NCI-H510A (cell line): Measurements from ENCODE around the gene TTL.
"Not testable (repeated sequence)": the region's sequence is repeated elsewhere in the genome, so short reads cannot be mapped to it uniquely, and the experiment has no call there.

Source experiments
- DNase-seq: peaks from one replicate; lab custom pipeline; 2025; lab: John Stamatoyannopoulos, UW

Gene TTL

DNA sequence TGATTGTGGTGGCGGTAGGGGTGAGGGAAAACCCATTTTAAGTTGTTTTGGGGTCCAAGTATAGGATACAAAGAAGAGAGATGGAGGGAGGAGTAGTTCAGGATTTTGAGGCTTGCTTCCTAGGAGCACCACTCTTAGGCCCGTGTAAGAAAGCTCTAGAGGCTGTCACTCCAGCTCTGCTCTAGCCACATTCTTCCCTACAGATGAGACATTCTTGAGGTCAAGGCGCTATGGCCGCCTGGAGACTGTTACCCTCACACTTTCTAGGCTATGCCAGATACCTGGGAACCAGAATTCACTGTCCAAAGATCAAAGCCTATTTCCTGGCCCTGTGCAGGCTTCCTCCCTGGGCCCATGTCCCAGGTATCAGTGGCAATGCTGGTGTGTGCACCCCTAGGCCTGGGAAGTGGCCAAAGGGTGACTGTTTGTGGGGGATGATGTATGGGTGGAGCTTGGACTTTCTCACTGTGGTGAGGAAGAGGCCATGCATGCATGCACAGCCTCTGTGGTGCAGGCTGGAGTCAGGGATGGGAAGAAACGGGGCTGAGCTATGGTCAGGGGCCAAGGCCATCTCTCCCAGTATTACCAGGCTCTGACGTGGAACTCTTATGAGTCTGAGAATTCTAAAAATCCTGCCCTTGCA lies 7.0 kb upstream of the TTL start:
- DNase-seq, result no peak

DNA sequence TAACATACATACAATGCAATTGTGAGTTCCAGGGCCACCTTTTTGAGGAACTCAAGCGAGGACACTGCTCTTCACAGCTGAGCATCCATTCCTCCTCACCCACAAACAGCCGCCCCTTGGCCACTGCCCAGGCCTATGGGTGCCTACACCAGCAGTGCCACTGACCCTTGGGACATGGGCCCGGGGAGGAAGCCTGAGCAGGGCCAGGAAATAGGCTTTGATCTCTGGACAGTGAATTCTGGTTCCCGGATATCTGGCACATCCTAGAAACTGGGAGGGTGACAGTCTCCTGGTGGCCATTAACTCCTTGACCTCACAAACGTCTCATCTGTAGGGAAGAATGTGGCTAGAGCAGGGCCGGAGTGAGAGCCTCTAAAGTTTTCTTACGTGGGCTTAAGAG lies 5.5 kb upstream of the TTL start:
- DNase-seq, result no peak

DNA sequence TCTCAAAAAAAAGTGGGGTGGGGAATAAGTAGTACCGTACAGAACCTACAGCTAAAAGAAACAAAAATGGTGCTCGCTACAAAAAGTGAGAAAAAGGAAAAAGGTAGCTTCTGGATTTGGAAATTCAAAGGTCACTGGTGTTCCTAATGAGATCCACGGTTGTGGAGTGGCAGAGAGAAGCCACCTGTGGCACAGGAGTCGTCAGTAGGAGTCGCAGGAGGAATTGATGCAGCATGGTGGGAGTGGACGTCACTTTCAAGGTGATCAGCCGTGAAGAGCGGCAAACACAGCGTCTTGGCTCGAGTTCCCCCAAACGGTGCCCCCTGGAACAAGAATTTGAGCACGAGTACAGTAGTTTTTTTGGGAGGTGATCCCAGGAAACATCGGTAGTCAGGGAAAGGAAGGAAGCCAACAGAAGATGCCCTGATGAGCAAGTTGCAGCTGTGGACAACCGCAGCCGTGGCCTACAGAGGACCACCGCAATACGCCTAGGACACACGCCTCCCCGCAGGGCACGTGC lies 1.4 kb upstream of the TTL start:
- no peak for DNase-seq

DNA sequence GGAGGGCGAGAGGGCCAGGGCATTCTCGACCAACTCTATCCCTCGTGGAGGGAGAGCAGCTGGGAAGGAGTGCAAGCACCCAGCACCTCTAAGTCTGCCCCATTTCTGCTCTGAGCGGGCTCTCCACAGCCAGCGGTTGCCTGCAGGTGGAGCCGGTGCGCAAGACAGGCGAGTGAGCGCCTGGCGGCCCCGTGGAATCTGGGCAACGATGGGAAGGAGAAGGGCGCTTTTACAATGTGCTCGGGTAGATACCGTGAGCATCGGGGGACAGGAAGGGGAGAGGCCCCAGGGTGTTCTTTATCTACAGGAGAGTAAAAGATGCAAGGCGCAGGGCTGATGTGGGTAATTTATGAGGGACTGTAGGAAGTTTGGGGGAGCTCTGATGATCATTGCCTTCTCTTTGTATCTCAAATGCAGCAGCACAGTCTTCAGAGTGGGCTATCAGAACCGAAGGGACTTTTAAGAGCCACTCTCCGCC lies 867 bp upstream of the TTL start:
- DNase-seq, result peak; percentile 69

DNA sequence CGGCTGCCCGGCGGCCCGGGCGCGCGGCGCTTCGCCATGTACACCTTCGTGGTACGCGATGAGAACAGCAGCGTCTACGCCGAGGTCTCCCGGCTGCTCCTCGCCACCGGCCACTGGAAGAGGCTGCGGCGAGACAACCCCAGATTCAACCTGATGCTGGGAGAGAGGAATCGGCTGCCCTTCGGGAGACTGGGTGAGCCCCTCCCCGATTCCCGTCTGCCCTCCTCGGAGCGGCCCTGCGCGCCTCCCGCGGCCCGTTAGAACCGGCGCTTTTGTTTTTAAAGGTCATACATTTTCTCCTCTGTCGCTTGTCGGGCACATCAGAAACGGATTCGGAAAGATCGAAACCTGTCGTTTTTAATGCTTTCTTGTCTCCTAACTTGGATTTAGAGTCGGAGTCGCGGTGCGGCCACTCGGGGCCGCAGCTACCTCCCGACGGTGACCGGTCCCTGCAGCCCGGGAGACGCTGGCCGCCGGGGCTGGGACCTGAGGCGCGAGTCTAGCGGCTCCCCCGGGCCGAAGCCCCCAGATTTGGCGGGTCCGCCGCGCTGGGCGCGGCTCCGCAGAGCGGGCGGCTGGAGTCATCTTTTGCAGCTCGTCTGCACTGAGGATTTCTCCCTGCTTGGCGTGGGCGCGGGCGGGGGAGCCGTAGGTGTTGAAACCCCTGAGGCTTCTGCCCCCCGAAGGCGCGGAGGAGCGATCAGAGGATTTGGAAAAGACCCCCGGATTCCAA lies 519 bp downstream of the TTL start:
- no peak for DNase-seq

DNA sequence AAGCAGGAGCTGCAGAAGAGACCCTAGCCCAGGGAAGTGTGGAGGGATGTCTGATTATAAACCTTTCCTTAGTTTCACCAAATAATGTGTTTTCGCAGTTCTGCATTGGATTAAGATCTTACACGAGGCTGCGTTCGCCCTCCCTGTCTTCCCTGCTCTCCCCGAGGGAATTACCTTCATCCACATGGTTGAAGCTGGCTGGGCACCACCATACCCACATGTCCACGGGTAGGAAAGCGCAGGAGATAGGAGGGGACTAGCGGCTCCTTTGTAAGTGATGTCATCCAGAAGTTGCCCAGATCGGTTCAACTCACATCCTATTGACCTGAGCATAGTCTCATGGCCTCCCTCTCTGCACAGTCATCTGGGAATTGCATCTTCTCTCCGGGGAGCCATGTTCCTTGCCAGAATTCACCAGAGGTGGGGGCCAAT lies 1.1 kb downstream of the TTL start:
- DNase-seq, result peak; percentile 36

DNA sequence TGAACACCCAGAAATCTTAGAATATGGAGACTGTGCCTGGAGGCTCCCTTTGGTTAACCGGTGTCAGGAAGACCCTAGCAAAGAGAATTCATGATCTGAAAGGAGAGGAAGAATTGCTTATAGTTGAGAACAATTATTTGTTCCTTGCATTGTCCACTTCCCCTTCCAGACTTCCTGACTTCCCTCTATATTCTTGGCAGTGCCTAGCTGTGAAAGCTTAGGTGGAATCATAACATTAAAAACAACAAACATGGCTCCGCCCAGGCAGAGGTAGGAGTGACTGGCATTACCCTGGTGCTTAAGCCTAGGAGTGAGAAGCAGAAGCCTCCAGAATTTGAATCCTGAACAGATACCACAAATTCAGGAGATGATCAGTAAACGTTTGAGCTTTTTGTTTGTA lies 1.9 kb downstream of the TTL start:
- DNase-seq, result no peak

DNA sequence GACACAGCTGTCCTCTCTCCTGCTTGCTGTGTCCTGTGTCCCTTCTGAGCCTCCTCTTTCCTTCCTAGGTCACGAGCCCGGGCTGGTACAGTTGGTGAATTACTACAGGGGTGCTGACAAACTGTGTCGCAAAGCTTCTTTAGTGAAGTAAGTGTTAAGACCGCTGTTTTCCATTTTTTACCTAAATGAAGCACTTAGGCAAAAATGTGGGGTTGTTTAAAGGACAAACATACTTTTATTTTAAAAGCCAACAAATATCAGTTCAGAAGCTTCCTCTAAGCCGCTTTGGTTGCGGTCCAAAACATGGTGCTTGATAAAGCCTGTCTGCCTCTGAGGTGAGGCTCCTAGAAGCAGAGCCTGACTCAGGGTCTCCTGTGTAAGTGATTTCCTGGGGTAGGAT lies 3.9 kb downstream of the TTL start:
- DNase-seq, result no peak

DNA sequence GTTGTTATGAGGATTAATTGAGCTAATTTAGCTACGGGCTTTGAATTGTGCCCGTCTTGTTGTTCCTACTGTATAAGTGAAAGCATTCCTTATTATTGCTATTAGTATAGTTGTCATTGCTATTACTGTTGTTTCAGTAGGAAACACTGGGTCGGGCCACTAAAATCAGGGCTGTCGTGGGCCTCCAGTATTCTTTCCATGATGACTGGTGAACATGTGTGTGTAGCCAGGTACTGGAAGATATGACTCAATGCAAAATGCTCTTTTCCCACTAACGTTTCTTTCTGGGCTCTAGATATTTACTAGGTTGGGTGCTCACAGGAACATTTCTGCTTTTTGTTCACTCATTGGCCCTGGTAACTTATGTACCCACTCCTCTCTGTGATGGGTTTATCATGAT lies 4.9 kb downstream of the TTL start:
- no peak for DNase-seq

DNA sequence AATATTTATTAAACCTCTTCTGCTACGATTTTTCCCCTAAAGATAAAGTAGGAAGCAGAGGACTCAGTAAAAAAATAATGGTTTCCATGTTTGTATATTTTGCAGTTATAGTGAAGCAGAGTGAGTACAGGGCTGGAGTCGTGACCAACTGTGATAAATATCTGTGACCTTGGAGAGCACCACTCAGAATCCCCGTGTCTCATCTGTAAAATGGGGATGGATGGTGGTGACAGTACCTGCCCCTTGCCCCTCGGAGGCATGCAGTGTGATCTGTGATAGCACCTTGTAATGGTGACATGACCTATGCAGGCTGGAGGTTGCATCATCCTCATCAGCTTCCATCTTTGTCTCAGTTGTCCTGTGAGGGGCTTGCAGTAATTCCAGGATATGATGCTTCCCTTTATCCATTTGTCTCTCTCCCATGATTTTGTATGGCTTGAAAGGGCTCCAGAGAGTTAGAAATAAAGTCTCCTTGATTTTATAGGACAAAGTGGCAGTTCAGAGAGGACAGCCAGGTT lies 5.5 kb downstream of the TTL start:
- DNase-seq, result no peak

DNA sequence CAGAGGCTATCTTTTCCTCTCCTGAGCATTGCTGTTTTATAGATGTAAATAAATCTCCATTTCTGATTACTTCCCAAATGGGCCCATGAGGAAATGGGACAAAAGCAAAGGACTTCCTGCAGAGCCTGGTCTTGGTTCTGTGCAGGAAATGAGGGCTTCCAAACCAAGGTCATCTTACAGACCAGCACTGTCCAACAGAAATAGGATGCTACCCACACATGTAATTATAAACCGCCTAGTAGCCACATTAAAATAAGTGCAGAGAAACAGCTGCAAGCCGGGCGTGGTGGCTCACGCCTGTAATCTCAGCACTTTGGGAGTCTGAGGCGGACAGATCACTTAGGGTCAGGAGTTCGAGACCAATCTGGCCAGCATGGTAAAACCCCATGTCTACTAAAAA lies 6.2 kb downstream of the TTL start:
- no peak for DNase-seq

DNA sequence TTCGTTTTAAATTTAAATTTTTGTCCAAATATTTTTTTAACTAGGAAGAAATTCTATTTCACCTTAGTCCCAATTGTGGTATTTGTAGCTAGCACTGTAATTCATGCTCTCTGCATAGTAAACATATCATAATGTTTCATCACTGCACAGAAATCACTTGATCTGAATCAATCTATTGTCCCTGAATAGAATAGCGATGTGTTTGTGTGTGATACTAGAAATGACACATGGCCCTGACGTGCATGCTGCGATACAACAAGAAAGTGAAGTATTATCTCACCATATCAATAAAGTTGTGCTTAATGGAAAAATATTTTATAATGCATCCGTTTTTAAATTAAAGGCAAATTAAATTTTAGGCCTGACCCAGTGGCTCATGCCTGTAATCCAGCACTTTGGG lies 10.0 kb downstream of the TTL start:
- no peak for DNase-seq

DNA sequence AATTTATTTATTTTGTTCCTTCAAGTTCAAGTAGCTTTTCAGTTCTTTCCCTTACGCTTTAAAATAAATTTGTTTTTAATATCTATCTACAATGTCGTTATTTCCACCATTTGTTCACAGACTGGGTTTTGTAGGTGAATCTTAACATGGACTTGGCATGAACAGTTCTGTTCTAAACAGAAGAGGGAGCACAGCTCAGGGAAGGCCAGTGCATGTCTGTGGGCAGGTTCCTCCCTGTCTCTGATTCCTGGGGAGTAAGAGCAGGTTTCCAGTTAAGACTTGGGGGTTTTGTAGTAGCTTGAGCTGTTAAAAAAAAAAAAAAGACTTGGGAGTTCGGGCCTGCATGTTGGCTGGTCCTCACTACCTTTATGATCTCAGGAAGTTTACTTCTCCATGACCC lies 11.1 kb downstream of the TTL start:
- no peak for DNase-seq

DNA sequence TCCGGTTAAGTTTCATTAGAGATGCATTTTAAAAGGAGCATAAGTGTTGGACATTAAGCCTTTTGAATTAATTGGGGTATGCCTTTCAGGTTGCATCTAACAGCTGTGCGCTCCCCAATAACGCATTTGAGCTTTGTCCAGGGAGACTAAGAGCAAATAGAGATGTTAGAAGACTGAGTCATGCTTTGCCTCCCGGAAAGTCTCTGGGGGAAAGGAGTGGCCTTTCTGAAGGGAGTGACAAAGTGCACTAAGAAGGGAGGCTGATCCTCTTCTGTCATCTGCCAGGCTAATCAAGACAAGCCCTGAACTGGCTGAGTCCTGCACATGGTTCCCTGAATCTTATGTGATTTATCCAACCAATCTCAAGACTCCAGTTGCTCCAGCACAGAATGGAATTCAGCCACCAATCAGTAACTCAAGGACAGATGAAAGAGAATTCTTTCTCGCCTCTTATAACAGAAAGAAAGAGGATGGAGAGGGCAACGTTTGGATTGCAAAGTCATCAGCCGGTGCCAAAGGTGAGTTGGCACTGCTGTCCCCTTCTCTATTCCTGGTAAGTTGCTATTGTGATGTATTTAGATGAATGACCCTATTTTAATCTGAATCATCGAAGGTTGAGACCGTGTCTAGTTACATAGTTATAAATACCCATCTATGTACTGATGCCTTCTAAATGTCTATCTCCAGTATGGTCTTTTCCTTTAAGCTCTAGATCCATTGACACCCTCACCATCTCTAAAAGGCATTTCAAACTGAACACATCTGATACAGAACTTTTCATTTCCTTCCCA lies 12.1 kb downstream of the TTL start:
- DNase-seq, result no peak

DNA sequence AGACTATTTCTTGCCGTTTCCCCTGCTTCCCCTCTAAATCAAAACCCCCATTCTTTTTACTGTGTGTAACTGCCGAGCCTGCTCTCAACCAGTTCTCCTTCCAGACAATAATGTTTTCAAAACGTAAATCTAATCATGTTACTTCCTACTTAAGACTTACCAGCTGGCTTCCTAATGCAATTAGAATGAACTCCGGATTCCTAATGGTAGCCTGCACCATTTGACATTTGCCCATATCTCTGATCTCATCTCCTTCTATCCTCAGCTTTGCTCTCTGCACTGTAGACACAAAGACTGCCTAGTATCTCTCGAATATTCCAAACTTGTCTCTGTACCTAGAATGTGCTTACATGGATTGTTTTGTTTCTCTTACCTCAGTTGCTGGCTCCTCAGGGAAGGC lies 12.9 kb downstream of the TTL start:
- no peak for DNase-seq

DNA sequence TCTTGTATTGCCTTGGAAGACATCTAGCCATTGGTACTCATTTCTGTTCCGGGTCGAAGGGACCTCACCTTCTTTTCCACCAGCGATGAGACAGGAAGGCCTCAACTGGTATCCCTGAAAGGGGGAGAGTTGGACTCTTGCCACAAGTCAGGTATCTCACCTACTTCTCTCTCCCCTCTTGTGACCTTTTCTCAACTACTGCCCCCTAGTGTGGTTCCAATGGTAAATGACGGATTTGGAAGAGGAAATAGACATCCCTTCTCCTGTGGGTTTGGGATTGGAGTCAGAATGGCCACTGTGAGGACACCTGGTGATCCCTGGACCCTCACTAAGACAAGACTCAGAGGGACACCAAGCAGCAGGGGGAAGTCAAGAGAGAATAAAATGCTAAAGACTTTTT lies 13.9 kb downstream of the TTL start:
- not testable (repeated sequence) for DNase-seq

DNA sequence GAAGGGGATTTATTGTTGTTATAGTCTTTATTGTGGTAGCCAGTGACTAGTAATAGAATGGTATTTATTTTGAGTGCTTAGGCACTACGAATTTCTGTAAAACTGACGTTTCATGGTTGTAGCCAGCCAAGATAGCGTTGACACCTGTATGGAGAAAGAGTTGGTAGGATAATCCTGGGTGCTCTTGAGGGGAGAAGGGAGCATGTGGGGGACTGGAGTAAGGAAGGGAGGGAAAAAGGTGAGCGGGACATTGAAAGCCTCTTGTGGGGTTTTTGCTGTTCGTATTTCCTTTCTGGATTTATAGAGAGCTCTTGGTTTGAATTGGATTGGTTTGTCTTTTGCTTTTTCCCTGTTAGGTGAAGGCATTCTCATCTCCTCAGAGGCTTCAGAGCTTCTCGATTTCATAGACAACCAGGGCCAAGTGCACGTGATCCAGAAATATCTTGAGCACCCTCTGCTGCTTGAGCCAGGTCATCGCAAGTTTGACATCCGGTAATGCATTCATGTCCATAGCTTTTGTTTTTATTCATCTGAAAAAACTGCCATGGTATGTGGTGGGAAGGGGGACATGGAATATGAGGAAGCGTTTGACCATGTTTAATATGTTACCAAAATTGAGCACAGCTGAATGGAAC lies 19.0 kb downstream of the TTL start:
- DNase-seq, result not testable (repeated sequence)

DNA sequence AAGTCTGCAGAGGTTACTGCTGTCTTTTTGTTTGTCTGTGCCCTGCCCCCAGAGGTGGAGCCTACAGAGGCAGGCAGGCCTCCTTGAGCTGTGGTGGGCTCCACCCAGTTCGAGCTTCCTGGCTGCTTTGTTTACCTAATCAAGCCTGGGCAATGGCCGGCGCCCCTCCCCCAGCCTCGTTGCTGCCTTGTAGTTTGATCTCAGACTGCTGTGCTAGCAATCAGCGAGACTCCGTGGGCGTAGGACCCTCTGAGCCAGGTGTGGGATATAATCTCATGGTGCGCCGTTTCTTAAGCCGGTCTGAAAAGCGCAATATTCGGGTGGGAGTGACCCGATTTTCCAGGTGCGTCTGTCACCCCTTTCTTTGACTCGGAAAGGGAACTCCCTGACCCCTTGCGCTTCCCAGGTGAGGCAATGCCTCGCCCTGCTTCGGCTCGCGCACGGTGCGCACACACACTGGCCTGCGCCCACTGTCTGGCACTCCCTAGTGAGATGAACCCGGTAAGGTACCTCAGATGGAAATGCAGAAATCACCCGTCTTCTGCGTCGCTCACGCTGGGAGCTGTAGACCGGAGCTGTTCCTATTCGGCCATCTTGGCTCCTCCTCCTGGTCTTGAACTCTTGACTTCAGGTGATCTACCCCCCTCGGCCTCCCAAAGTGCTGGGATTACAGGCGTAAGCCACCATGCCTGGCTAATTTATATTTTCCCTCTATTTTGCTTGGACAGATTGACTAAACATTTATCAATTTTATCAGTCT lies 27.5 kb downstream of the TTL start:
- DNase-seq, result not testable (repeated sequence)

DNA sequence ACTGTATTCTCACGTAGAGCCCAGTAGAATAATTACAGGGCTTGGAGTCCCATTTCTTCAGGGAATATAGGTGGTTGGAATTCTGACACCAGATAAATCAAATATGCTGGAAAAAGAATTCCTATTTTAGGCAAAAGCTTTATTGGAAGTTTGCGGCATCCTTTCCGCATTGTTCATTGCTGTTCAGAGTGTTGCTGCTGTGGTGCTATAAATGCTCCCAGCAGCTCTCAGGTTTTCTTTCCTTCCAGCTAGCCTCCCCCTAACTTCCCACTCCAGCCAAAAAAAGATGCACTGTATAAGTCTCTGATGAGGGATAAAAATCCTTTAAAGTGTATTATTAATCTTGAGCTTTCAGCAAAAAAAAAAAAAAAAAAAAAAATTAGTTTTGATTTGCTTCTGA lies 34.8 kb downstream of the TTL start:
- no peak for DNase-seq

DNA sequence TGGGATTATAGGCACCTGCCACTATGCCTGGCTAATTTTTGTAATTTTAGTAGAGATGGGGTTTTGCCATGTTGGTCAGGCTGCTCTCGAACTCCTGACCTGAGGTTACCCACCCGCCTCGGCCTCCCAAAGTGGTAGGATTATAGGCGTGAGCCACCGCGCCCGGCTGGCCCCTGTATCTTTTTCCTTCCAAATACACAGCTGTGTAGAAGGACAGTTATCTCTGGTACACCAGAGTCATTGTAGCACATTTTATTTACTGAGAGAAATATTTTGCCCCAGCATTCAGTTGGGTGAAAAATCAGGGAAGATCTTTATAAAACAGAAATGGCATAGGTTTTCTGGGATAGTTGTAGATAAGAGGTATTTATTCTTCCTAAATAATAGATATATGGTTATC lies 36.9 kb downstream of the TTL start:
- DNase-seq, result no peak

DNA sequence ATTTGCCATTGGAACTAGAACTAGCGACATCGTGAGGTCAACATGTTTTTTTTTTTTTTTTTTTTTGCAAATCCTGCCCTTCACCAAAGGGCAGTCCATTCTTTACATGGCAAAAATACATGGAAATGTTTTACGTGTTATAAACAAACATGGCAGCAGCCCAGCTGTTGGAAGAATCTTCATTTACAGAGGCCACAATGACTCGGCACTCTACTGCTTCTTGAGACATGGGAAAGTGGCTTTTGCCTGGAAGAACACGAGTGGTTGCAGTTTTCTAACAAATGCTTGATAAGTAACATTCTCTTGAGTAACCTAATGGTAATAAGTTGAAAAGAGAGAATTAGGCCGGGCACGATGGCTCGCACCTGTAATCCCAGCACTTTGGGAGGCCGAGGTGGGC lies 37.5 kb downstream of the TTL start:
- DNase-seq, result no peak
